Cerebellar cortex (tissue), 1 donor: Measurements from ENCODE around the gene PHACTR3.

Experiments
- DNase-seq: peaks from one replicate; pipeline ENCODE4 v3.0.0-alpha.2; 2015; ENCODE audit warnings: low spot score

Gene PHACTR3

DNA sequence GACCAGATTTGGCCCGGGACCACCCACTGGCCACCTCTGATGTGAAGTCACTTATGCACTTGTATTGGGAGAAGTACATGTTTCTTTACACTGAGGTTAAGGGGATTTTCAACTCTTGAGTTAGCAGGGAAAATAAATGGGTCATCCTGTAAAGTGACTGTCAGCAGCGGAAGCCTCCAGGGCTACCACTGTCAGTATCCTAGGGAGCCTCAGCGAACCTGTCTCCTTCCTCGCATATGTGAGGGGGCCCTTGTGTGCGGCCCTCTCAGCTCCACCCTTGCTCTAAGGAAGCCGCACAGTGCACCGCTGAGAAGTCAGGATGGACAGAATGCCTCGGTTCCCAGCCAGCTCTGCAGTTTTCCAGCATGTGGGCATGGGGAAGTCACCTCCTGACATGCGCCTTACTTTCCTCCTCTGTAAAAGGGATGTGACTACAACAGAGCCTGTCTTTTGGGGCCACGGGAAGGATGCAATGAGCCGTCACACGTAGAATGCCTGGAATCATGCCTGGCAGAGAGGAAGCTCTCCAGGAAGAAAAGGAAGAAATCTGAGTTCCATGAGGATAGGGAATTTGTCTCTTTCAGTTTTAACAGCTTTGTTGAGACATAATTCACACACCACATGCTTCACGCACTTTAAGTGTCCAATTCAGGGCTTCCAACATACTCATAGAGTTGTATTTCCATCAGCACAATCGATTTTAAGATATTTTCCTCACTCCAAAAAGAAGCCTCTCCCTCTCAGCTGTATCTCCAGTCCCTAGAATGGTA, 213.7 kb downstream of the PHACTR3 start:
- DNase-seq: no peak

GRCh38 chr20:59818911-59819310, 214.6 kb downstream of the PHACTR3 start:
- DNase-seq: no peak

GRCh38 chr20:59819496-59820203, 215.3 kb downstream of the PHACTR3 start:
- no peak for DNase-seq

GRCh38 chr20:59820204-59821041, 216.1 kb downstream of the PHACTR3 start:
- DNase-seq: peak; percentile 94

- no peak for DNase-seq
Observed at GRCh38 chr20:59821201-59821600, 216.9 kb downstream of the PHACTR3 start.

DNA sequence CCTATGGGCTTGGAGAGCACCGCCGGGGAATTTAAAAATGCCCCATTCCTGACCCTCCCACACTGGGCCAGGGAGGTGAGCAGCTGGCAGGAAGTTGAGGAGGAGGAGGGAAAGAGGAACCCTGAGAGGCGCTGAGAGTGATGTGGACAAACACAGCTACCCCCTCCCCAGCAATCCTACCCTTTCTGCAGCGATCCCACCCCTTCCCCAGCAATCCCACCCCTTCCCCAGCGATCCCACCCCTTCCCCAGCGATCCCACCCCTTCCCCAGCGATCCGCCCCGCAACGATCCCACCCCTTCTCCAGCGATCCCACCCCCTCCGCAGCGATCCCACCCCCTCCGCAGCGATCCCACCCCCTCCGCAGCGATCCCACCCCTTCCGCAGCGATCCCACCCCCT, 217.4 kb downstream of the PHACTR3 start:
- no peak for DNase-seq

DNA sequence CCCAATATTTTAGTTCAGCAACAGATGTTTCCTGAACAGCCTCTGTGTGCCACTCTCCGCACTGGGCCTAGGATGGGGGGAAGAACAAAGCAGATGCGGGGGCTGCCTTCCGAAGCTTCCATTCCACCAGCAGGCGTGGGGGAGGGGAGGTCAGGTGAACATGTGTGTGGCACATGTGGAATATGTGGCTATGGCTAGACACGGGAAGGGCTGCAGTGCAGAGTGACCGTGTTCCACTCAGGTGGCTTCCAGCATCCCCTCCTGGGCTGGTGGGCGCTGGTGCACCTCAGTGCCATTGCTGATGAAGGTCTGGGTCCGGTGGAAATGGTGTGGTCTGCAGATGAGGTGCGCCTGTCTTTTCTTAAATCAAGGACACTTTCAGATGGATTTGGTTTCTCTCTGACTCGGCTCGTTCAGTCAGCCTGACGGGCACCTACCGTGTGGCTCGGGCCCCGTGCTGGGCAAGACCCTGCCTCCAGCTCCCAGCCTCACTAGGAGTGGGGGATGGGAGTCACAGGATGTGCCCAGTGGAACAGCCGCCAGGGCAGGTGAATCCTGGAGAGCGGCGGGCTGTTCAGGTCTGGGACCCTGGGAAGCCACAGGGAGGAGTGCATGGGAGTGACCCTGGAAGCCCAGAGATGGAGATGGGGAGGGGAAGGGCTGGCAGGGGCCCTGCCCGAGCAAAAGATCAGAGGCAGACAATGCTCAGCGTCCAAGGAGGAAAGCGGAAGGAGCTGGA, 218.1 kb downstream of the PHACTR3 start:
- no peak for DNase-seq

GRCh38 chr20:59823030-59823423, 218.7 kb downstream of the PHACTR3 start:
- DNase-seq: no peak

DNA sequence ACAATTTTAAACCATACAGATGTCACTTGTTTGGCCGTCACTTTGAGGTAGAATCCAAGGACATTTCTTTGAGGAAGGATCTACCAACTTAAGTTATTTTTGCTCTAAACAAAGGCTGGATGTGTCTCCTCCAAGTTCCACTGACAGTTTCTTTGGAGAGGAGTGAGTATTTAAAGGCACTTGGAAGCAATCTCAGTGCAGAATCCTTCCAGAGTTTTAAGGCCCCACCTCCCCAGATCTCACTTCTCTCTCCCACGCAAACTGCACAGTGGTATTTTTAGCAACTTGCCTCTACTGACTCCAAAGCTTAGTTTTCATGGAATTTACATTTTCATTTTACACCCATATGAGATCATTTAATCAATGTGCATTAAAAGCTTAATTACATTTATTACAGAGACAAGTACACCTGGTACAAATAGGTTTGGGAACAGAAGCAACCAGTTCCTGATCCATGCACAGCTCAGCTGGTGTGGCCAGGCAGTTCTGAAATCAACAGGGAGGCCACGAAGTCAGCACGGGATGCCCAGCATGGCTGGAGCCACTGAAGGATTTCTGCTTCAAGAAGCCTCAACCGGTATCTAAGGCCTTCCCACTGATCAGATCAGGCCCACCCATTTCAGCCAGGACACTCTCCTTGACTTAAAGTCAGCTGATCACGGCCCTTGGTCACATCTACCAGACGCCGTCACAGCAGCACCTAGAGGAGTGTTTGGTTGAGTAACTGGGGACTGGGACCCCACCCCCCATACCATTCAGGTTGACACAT, 219.3 kb downstream of the PHACTR3 start:
- DNase-seq: no peak

- DNase-seq: no peak
Observed at GRCh38 chr20:59824711-59825562, 220.6 kb downstream of the PHACTR3 start.

DNA sequence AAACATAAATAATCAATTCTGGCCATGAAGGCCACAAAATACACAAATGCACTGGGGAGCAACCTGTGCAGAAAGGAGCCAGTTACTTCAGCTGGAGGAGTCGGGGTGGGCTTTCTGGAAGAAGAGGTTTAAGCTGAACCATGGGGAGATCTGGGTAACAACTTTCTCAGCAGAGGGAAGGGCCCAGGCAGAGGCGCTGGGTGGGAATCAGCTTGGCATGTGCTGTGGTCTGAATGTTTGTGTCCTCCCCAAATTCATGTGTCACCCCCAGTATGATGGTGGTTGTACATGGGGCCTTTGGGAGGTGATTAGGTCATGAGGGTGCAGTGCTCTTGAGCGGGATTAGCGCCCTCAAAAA, 221.2 kb downstream of the PHACTR3 start:
- no peak for DNase-seq

DNA sequence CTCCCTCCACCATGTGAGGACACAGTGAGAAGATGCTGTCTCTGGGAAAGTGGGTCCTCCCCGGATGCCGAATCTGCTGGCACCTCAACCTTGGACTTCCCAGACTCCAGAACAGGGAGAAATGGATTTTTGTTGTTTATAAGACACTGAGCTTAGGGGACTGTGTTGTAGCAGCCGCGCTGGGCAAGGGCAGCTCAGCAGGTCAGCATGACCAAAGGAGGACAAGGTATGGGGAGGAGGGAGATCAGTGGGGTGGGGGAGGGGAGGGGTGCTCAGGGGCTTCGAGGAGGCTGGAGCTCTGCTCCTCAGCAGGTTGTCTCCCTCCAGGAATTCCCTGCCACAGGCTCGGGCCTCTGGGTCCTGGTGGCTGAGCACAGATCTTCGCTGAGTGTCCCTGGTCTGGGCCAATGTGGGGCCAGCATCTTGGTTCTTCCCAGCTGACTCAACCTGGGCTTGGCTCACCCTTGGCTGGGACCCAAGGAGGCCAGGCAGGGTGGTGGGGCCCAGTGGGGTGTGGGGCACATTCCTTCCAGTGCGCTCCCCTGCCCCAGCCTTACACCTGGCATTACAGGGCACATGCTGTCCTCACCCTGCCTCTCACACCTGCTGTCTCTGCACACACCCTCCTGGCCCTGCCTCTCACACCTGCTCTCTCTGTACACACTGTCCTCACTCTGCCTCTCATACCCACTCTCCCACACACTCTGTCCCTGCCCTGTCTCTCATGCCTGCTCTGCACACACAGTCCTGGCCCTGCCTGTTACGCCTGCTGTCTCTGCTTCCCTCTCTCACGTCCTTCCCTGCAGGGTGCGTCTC, 221.8 kb downstream of the PHACTR3 start:
- DNase-seq: peak; percentile 95

DNA sequence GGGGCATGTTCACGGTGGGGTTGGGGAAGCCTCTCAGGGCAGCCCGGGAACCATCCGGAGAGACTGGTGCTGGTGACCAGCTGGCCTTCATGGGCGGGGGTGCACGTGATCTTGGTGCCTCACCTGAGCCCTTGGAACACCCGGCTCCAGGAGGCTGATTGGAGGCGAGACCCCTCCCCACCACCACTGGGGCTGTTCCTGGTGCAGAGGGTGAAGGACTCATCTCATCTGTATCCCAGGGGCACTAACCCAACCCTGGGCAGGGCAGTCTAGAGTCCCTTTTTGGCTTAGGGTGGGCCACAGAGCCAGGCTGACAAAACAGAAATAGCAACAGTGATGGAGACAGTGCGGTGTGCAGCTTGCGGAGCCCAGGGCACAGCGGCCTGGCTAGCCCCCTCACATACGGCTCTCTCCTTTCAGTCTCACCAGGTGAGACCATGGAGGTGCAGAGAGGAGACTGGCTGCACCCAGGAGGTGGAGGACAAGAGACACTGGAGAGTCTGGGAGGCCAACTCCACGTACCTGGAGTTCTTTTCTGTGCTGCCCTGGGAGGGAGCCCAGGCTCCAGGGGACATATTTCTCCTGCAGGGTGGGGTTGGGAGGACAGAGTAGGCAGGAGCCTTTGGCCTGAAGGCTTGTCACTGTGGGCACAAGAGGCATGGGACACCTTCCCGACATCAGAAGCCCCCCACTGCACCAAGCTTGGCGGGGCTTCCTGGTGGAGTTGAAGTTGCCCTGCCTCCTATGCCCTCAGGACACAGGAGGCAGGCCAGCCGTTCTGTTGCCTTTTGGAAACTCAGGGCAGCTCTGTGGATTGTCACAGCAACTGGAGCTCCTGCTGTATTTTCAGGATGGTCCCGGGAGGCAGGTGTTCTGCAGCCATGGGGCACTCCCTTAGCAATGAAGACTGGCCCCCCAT, 223.1 kb downstream of the PHACTR3 start:
- no peak for DNase-seq

GRCh38 chr20:59828125-59829053, 224.0 kb downstream of the PHACTR3 start:
- no peak for DNase-seq

DNA sequence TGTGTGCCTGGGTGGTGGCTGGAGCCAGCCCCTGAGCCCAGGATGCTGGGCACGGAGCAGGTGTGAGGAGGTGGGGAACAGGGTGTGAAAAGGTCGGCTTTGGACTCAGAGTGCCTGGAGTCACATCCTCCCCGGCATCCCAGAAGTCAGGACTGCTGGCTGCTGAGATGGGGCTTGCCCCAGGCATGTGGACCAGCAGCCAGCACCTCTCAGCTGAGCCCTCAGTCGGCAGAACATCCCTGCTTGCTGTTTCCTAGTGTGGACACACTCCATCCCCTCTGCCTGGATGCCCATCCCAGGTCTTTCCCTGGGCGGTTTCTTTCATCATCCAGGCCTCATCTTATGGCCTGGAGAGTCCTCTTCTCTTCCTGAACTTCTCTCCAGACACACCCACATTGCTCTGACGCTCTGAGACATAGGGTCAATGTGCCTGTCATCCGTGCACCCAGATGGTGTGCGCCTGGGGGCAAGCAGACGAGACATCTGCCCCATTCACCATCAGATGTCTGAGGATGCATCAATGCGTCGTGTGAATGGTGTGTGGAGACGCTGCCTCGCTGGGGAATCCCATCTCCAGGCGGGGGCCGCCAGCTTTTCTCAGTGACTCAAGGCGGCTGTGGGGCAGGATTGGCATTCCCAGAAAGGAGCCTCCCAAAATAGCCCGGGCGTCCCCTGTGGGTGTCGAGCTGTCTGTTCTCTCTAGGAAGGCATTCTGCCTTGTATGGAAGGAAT, 224.9 kb downstream of the PHACTR3 start:
- no peak for DNase-seq
